Activated naive CD8-positive, alpha-beta T cell treated with anti-CD3 and anti-CD28 coated beads, Interleukin-2, amount 50 U/mL, for 24 hours (primary cell): Measurements from ENCODE around the gene TNFRSF13B.
A peak's percentile ranks its signal among the peaks of the same experiment; 100 is the strongest.

ENCODE experiments used
- ATAC-seq: fragments of 150-1000 bp; cut with Tn5 transposase; one replicate; pipeline ENCODE4 v1.10.0; 2021
- DNase-seq: peaks from one replicate; pipeline ENCODE4 v3.0.0; 2021
- H3K27ac Mint-ChIP-seq: one replicate; pipeline ENCODE4 v1.8.0; 2021; ENCODE audit warnings: mild to moderate bottlenecking, mixed read lengths
- H3K27me3 Mint-ChIP-seq: one replicate; pipeline ENCODE4 v1.8.0; 2021; ENCODE audit warnings: mixed read lengths
- H3K36me3 Mint-ChIP-seq: one replicate; pipeline ENCODE4 v1.8.0; 2021; ENCODE audit warnings: low read depth, mixed read lengths
- H3K4me1 Mint-ChIP-seq: one replicate; pipeline ENCODE4 v1.8.0; 2021; ENCODE audit warnings: mixed read lengths
- H3K4me3 Mint-ChIP-seq: one replicate; pipeline ENCODE4 v1.8.0; 2021; ENCODE audit warnings: mild to moderate bottlenecking, moderate library complexity, mixed read lengths
- H3K9me3 Mint-ChIP-seq: one replicate; pipeline ENCODE4 v1.8.0; 2021; ENCODE audit warnings: mixed read lengths

TNFRSF13B gene

DNA sequence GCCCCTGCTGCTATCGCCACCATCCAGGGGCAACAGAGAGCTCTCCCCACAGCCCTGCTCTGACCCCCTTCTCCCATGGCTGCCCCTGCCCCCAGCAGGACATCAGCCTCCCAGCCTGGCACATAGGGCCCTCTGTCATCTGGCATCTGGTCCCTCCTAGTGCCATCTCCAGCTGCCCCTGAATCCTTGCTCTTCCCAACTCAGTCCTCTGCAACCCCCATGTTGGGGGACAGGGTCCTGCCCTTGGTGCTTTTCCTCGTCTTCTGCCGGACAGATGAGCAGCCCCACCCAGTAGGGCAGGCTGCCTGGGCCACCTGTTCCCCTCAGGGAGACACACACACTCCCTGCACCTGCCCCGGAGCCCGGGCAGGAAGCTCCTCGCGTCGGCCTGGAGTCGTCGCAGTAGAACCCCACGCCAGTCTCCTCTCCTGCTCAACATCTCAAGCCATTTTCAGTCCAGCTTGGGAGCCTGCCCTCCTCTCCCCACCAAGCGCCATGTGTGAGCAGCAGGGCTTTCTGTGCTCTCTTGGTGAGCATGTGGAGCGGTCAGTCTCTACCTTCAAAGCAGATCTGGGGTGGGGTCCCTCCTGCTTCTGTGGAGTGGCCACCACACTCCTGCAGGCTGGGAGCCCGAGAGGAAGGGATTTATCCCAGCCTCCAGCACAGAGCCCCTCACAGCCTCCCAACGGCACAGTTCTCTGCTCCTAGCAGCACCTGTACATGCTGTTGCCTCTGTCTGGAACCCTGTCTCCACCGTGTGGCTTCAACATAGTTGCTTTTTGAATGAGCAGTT lies 28.2 kb downstream of the TNFRSF13B start:
- Mint-ChIP-seq H3K27ac (no peak overlapping the region), H3K27me3 (peaks cover 2% of the 10 kb centered on the region), H3K9me3 (peaks cover 8% of the 10 kb centered on the region), H3K36me3 (no peaks in the 10 kb centered on the region), H3K4me3 (no peak overlapping the region), H3K4me1 (peaks cover 2% of the 10 kb centered on the region)
- ATAC-seq, result peak; percentile 13
- no peak for DNase-seq

GRCh38 chr17:16943032-16943352 lies 28.9 kb downstream of the TNFRSF13B start:
- Mint-ChIP-seq H3K27me3 (peaks cover 2% of the 10 kb centered on the region), H3K4me1 (peaks cover 2% of the 10 kb centered on the region), H3K36me3 (no peaks in the 10 kb centered on the region), H3K9me3 (peaks cover 3% of the 10 kb centered on the region), H3K4me3 (no peak overlapping the region), H3K27ac (no peak overlapping the region)
- no peak for ATAC-seq
- no peak for DNase-seq

DNA sequence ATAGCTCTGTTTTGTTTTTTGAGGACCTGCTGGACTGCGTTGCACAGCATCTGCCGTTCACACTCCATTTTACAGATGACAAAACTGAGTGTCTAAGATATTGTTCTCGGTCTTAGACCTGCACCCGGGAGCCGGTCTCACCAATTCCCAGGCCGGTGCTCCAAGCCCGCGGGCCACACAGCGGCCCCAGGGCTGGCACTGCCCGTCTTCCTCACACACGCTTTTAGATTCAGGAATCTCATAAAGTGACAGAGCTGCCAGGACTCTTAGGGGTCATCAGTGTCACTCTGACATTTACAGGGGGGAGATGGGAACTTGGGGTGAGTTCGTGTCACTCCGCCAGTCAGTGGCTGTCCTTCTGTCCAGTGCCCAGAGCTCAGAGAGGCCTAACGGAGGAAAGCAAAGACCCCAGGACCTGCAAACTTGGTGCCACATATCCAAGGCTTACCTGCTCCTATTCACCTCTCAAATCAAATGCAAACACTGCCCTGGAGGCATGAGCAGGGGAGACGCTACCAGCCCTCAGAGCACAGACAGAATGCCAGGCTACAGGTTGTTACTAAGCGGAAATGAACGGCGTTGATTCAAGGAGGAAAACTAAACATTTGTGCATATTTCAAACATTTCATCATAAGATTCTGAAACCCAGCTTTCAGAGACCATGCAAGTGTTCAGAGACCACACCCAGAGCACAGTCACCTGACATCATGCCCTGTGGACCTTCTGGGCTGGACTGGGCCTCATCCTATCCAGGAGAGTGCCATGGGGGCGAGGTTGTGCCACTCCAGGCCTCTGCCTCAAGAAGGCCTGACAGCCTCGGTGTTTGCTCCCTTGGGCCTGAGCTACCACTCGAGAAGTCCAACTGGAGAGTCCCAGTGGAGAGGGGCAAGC lies 29.5 kb downstream of the TNFRSF13B start:
- H3K27me3 Mint-ChIP-seq, result peaks cover 2% of the 10 kb centered on the region
- no peak overlapping the region for H3K27ac Mint-ChIP-seq
- peaks cover 2% of the 10 kb centered on the region for H3K4me1 Mint-ChIP-seq
- DNase-seq, result no peak
- H3K36me3 Mint-ChIP-seq, result no peaks in the 10 kb centered on the region
- H3K9me3 Mint-ChIP-seq, result no peaks in the 10 kb centered on the region
- no peak overlapping the region for H3K4me3 Mint-ChIP-seq
- ATAC-seq, result no peak

GRCh38 chr17:16941072-16942036 lies 30.6 kb downstream of the TNFRSF13B start:
- Mint-ChIP-seq H3K27me3 (peaks cover 2% of the 10 kb centered on the region), H3K9me3 (no peaks in the 10 kb centered on the region), H3K4me1 (no peaks in the 10 kb centered on the region), H3K36me3 (no peaks in the 10 kb centered on the region), H3K4me3 (no peak overlapping the region), H3K27ac (no peak overlapping the region)
- ATAC-seq (no peak), DNase-seq (no peak)

GRCh38 chr17:16940116-16940881 lies 31.6 kb downstream of the TNFRSF13B start:
- Mint-ChIP-seq H3K27ac (no peak overlapping the region), H3K9me3 (no peaks in the 10 kb centered on the region), H3K27me3 (no peaks in the 10 kb centered on the region), H3K4me1 (no peaks in the 10 kb centered on the region), H3K4me3 (no peak overlapping the region), H3K36me3 (no peaks in the 10 kb centered on the region)
- no peak for ATAC-seq
- no peak for DNase-seq

- H3K9me3 Mint-ChIP-seq, result no peaks in the 10 kb centered on the region
- no peak for ATAC-seq
- DNase-seq, result no peak
- H3K36me3 Mint-ChIP-seq, result no peaks in the 10 kb centered on the region
- no peak overlapping the region for H3K27ac Mint-ChIP-seq
- H3K4me1 Mint-ChIP-seq, result no peaks in the 10 kb centered on the region
- no peaks in the 10 kb centered on the region for H3K27me3 Mint-ChIP-seq
- H3K4me3 Mint-ChIP-seq, result no peak overlapping the region
Observed at GRCh38 chr17:16939606-16940115, 32.3 kb downstream of the TNFRSF13B start.

- H3K27ac Mint-ChIP-seq, result no peak overlapping the region
- H3K4me1 Mint-ChIP-seq, result no peaks in the 10 kb centered on the region
Observed at GRCh38 chr17:16939208-16939576, 32.7 kb downstream of the TNFRSF13B start.

DNA sequence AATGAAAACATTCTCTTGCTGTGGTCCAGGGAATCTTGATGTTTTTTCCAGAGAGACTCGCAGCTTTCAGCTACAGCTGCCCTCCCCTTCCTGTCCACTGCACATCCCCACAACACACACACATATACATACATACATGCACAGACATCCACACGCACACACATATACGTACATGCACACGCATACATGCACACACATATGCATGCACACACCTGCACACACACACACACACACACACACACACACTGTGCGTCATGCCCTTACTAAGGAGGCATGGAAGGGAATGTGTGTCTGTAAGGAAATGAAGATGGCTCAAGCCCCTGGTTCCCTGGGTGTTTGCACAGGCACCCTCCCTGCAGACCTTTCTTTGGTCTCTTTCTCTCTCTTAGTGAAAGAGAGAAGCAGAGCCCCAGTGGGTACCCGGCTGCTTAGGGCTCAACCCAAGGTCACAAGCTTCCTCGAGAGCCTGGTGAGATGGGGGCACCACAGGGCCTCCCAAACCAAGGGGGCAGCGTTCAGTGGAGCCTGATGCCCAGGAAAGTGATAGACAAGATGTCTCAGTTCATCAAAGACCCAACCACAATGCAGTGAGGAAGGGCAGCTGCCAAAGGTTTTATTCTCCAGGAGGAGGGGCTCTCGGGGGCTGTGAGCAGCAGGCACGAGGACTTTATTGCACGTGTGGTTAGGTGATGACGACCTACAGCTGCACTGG lies 33.3 kb downstream of the TNFRSF13B start:
- H3K4me3 Mint-ChIP-seq, result no peak overlapping the region
- no peaks in the 10 kb centered on the region for H3K9me3 Mint-ChIP-seq
- DNase-seq (no peak), ATAC-seq (no peak)
- H3K27me3 Mint-ChIP-seq, result no peaks in the 10 kb centered on the region
- H3K27ac Mint-ChIP-seq, result no peak overlapping the region
- H3K36me3 Mint-ChIP-seq, result no peaks in the 10 kb centered on the region
- H3K4me1 Mint-ChIP-seq, result no peaks in the 10 kb centered on the region

More at GRCh38 chr17:16939208-16939576, 32.7 kb downstream of the TNFRSF13B start:
- H3K36me3 Mint-ChIP-seq, result no peaks in the 10 kb centered on the region
- DNase-seq (no peak), ATAC-seq (no peak)
- no peak overlapping the region for H3K4me3 Mint-ChIP-seq
- no peaks in the 10 kb centered on the region for H3K9me3 Mint-ChIP-seq
- no peaks in the 10 kb centered on the region for H3K27me3 Mint-ChIP-seq

GRCh38 chr17:16938031-16938430 lies 33.9 kb downstream of the TNFRSF13B start:
- no peak overlapping the region for H3K4me3 Mint-ChIP-seq
- H3K36me3 Mint-ChIP-seq, result no peaks in the 10 kb centered on the region
- ATAC-seq, result no peak
- no peaks in the 10 kb centered on the region for H3K9me3 Mint-ChIP-seq
- no peak overlapping the region for H3K27ac Mint-ChIP-seq
- H3K27me3 Mint-ChIP-seq, result no peaks in the 10 kb centered on the region
- no peak for DNase-seq
- no peaks in the 10 kb centered on the region for H3K4me1 Mint-ChIP-seq

DNA sequence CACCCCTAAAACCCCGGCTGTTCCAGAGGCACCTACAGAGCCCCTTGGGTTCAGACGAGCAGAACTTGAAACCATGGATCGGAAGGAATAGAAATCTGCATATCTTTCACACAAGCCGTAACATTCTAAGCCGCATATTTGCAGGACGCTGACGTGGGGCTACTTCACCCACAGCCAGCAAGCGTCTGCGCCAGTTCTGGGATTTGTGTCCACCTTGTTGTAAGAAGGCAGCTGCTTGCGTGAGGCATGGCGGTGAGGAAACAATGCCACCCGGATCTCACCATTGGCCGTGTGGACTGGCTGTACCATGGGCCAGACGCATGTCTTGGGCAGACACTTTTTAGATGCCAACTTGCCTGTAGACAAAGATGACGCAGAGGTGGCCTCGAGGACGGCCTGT lies 34.5 kb downstream of the TNFRSF13B start:
- ATAC-seq, result no peak
- H3K27me3 Mint-ChIP-seq, result no peaks in the 10 kb centered on the region
- H3K27ac Mint-ChIP-seq, result no peak overlapping the region
- H3K4me3 Mint-ChIP-seq, result no peak overlapping the region
- DNase-seq, result no peak
- H3K9me3 Mint-ChIP-seq, result no peaks in the 10 kb centered on the region
- no peaks in the 10 kb centered on the region for H3K4me1 Mint-ChIP-seq
- H3K36me3 Mint-ChIP-seq, result no peaks in the 10 kb centered on the region

DNA sequence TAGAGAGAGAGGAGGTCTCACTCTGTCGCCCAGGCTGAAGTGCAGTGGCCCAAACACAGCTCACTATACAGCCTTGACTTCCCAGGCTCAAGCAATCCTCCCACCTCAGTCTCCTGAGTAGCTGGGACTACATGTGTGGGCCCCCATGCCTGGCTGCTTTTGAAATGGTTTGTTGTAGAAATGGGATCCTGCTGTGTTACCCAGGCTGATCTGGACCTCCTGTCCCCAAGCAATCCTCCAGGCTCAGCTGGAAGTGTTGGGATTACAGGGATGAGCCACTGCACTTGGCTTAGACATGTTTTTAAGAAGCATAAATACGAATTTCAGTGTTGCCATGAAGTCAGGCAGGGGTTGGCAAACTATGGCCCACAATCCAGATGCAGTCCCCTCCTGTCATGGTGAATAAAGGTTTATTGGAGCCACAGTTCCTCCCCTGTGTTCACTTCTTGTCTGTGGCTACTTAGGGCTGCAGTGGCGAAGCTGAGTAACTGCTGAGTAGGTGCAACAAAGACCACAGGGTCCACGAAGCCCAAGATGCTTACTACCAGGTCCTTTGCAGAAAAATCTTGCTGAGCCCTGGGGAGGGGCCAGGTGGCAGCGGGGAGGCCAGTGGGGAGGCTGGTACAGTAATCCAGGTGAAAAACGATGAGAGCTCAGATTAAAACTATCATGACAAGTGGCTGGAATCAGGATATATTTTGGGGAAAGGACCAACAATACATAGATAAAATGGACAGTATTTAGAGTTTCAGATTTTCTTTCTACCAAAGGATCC lies 35.2 kb downstream of the TNFRSF13B start:
- no peak overlapping the region for H3K4me3 Mint-ChIP-seq
- H3K9me3 Mint-ChIP-seq, result no peaks in the 10 kb centered on the region
- H3K27me3 Mint-ChIP-seq, result no peaks in the 10 kb centered on the region
- no peaks in the 10 kb centered on the region for H3K4me1 Mint-ChIP-seq
- no peaks in the 10 kb centered on the region for H3K36me3 Mint-ChIP-seq
- no peak overlapping the region for H3K27ac Mint-ChIP-seq
- DNase-seq (no peak), ATAC-seq (no peak)

- H3K27ac Mint-ChIP-seq, result no peak overlapping the region
- DNase-seq, result no peak
- no peaks in the 10 kb centered on the region for H3K27me3 Mint-ChIP-seq
- H3K4me3 Mint-ChIP-seq, result no peak overlapping the region
- H3K4me1 Mint-ChIP-seq, result no peaks in the 10 kb centered on the region
- H3K36me3 Mint-ChIP-seq, result no peaks in the 10 kb centered on the region
- ATAC-seq, result no peak
- no peaks in the 10 kb centered on the region for H3K9me3 Mint-ChIP-seq
Observed at GRCh38 chr17:16935786-16936185, 36.1 kb downstream of the TNFRSF13B start.

GRCh38 chr17:16935241-16935663 lies 36.7 kb downstream of the TNFRSF13B start:
- Mint-ChIP-seq H3K27me3 (no peaks in the 10 kb centered on the region), H3K36me3 (no peaks in the 10 kb centered on the region), H3K4me3 (no peak overlapping the region), H3K9me3 (no peaks in the 10 kb centered on the region), H3K27ac (no peak overlapping the region), H3K4me1 (no peaks in the 10 kb centered on the region)
- no peak for ATAC-seq
- DNase-seq, result no peak
